ENCODE data around the gene CDC42BPB.

Gene CDC42BPB

GRCh38 chr14:102984336-102985102, 72.8 kb downstream of the CDC42BPB start:
- no peak for DNase-seq

- no peak for DNase-seq
Measured at GRCh38 chr14:102983496-102983895, 73.9 kb downstream of the CDC42BPB start.

GRCh38 chr14:102982852-102983470, 74.4 kb downstream of the CDC42BPB start:
- no peak for DNase-seq

- DNase-seq = no peak
Measured at GRCh38 chr14:102980409-102980810, 76.9 kb downstream of the CDC42BPB start.

- DNase-seq = no peak
Measured at GRCh38 chr14:102979406-102979805, 77.9 kb downstream of the CDC42BPB start.

GRCh38 chr14:102977475-102977874, 79.9 kb downstream of the CDC42BPB start:
- no peak for DNase-seq

- no peak for DNase-seq
Measured at GRCh38 chr14:102975662-102976061, 81.7 kb downstream of the CDC42BPB start.

- DNase-seq = no peak
Measured at GRCh38 chr14:102973706-102974285, 83.6 kb downstream of the CDC42BPB start.

- DNase-seq = no peak
Measured at GRCh38 chr14:102971836-102972606, 85.3 kb downstream of the CDC42BPB start.

- DNase-seq = no peak
Measured at GRCh38 chr14:102971314-102971713, 86.0 kb downstream of the CDC42BPB start.

GRCh38 chr14:102970496-102970895, 86.9 kb downstream of the CDC42BPB start:
- DNase-seq = no peak

- no peak for DNase-seq
Measured at GRCh38 chr14:102969901-102970300, 87.4 kb downstream of the CDC42BPB start.

GRCh38 chr14:102969060-102969791, 88.1 kb downstream of the CDC42BPB start:
- no peak for DNase-seq

GRCh38 chr14:102968306-102968705, 89.0 kb downstream of the CDC42BPB start:
- no peak for DNase-seq

GRCh38 chr14:102967506-102967795, 89.9 kb downstream of the CDC42BPB start:
- DNase-seq = no peak

- no peak for DNase-seq
Measured at GRCh38 chr14:102966681-102967505, 90.5 kb downstream of the CDC42BPB start.

GRCh38 chr14:102965971-102966655, 91.2 kb downstream of the CDC42BPB start:
- DNase-seq = no peak

- DNase-seq = no peak
Measured at GRCh38 chr14:102965282-102965681, 92.1 kb downstream of the CDC42BPB start.

GRCh38 chr14:102964152-102964730, 93.1 kb downstream of the CDC42BPB start:
- DNase-seq = no peak

- DNase-seq = no peak
Measured at GRCh38 chr14:102962111-102962627, 95.2 kb downstream of the CDC42BPB start.

GRCh38 chr14:102958461-102958860, 98.9 kb downstream of the CDC42BPB start:
- DNase-seq = no peak
